Measurements from ENCODE around the gene F9. TPM values are rescaled to one million over a fixed set of nuclear protein-coding genes. Genes with fewer than 3 reads are reported as not detected.
"Not testable (repeated sequence)": the region's sequence is repeated elsewhere in the genome, so short reads cannot be mapped to it uniquely, and the experiment has no call there.

F9 gene
- total RNA-seq, 4 donors from 2014 or later: 1.7 TPM; not detected in 3

DNA sequence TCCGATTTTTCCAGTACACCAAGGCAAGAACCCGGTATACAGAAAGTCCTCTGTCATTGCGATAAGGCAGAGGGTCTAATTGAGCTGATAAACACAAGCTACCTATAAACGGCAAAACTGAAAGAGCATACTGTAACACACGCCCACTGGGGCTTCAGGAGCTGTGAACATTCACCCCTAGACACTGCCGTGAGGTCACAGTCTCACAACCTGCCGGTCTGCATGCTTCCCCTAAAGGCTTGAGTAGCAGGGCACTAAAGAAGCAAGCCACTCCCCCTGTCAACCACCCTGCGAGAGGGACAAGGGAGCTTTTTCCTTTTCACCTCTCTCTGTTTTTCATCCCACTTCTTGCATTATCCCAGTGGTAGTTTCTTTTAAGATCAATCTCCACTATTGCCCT, 22.4 kb upstream of the F9 start:
- Histone ChIP-seq H3K36me3 (no peaks in the 10 kb centered on the region), H3K4me1 (no peaks in the 10 kb centered on the region), H3K9me3 (no peaks in the 10 kb centered on the region), H3K4me3 (no peak overlapping the region), H3K27ac (no peak overlapping the region), H3K27me3 (no peaks in the 10 kb centered on the region)
- TF ChIP-seq, protein P1, sequence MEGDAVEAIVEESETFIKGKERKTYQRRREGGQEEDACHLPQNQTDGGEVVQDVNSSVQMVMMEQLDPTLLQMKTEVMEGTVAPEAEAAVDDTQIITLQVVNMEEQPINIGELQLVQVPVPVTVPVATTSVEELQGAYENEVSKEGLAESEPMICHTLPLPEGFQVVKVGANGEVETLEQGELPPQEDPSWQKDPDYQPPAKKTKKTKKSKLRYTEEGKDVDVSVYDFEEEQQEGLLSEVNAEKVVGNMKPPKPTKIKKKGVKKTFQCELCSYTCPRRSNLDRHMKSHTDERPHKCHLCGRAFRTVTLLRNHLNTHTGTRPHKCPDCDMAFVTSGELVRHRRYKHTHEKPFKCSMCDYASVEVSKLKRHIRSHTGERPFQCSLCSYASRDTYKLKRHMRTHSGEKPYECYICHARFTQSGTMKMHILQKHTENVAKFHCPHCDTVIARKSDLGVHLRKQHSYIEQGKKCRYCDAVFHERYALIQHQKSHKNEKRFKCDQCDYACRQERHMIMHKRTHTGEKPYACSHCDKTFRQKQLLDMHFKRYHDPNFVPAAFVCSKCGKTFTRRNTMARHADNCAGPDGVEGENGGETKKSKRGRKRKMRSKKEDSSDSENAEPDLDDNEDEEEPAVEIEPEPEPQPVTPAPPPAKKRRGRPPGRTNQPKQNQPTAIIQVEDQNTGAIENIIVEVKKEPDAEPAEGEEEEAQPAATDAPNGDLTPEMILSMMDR (IDR thresholded peaks at IDR 0.05): no peak
- TF ChIP-seq POLR2A (IDR thresholded peaks at IDR 0.05) (no peak), EP300 (IDR thresholded peaks at IDR 0.05) (no peak), POLR2AphosphoS5 (IDR thresholded peaks at IDR 0.05) (no peak)
- no peak for DNase-seq (ENCODE audit: low spot score in 2 of 2)
- 63% methylated on average over 8 of the region's 8 CpGs for WGBS

DNA sequence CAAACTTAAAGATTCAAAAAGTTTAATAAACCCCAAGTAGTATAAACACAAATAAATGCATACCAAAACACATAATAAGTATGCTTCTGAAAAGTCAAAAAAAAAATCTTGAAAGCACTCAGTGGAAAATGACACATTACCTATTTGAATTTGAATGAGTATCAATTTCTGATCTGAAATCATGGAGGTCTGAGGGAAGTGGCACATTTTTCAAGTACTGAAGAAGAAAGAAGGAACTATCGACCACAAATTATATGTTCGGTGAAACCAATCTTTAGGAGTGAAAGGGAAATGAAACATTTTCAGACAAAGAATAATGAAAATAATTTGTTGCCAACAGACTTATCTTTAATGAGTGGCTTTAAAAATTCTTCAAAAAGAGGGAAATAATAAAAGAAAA, 12.1 kb upstream of the F9 start:
- TF ChIP-seq POLR2A (IDR thresholded peaks at IDR 0.05): no peak
- no peak for TF ChIP-seq POLR2AphosphoS5 (IDR thresholded peaks at IDR 0.05)
- TF ChIP-seq, protein P1 (IDR thresholded peaks at IDR 0.05): no peak
- no peak for TF ChIP-seq EP300 (IDR thresholded peaks at IDR 0.05)
- no peak for DNase-seq (ENCODE audit: low spot score in 2 of 2)
- H3K4me1 ChIP-seq: no peaks in the 10 kb centered on the region
- H3K9me3 ChIP-seq: no peaks in the 10 kb centered on the region
- no peaks in the 10 kb centered on the region for H3K27me3 ChIP-seq
- H3K4me3 ChIP-seq: no peak overlapping the region
- H3K36me3 ChIP-seq: no peaks in the 10 kb centered on the region
- WGBS: 79% methylated on average over 2 of the region's 2 CpGs
- no peak overlapping the region for H3K27ac ChIP-seq

- H3K27ac ChIP-seq; H3K27me3 ChIP-seq; H3K4me1 ChIP-seq; H3K36me3 ChIP-seq; H3K9me3 ChIP-seq; DNase-seq (ENCODE audit: low spot score in 2 of 2); H3K4me3 ChIP-seq: not testable (repeated sequence)
- 79% methylated on average over 3 of the region's 3 CpGs for WGBS
These were observed 1.7 kb upstream of the F9 start for GRCh38 chrX:139528829-139529228.

DNA sequence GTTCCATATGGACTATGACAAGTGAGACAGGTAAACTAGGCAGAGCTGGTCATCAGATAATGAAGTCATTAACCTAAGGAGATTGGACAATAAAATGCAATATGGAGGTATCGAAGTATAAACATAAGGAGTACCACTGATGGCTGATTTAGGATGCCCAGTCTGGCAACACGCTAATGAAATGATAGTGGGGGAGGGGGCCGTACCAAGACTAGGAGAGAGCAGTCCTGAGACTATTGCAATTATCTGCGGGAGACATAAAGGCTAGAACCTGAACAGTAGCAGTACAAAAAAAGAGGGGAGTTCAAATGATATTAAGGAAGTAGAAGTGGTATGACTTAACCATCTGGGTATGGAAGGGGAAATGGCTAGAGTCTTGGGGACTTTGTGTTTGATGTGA, 2.3 kb downstream of the F9 start:
- Histone ChIP-seq H3K27ac (no peak overlapping the region), H3K4me3 (no peak overlapping the region), H3K9me3 (no peaks in the 10 kb centered on the region), H3K4me1 (no peaks in the 10 kb centered on the region), H3K36me3 (no peaks in the 10 kb centered on the region), H3K27me3 (no peaks in the 10 kb centered on the region)
- DNase-seq (ENCODE audit: low spot score in 2 of 2): no peak
- 83% methylated on average over 4 of the region's 4 CpGs for WGBS
- TF ChIP-seq POLR2AphosphoS5 (IDR thresholded peaks at IDR 0.05) (no peak), POLR2A (IDR thresholded peaks at IDR 0.05) (no peak), EP300 (IDR thresholded peaks at IDR 0.05) (no peak)
- TF ChIP-seq, protein P1 (IDR thresholded peaks at IDR 0.05): no peak

DNA sequence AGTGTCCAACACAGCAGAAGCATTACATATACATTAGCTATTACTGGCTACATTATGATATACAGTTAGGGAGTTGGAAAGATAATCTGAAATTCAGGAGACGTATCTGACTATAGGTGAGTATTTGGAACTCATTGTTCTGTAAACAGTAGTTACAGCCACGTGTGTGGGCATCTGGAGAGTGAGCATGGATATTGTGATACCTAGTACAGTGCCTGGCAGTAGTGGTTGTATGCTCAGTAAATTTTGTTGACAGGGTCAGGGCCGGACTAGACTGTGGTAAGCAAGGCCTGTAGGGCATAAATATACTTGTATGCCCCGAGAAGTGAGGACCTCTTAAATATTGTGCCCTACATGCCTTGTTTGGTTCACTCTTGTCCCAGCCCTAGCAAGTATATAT, 2.9 kb downstream of the F9 start:
- no peak overlapping the region for H3K4me3 ChIP-seq
- no peak for TF ChIP-seq POLR2A (IDR thresholded peaks at IDR 0.05)
- no peak for TF ChIP-seq POLR2AphosphoS5 (IDR thresholded peaks at IDR 0.05)
- TF ChIP-seq, protein P1 (IDR thresholded peaks at IDR 0.05): no peak
- no peak for TF ChIP-seq EP300 (IDR thresholded peaks at IDR 0.05)
- H3K4me1 ChIP-seq: no peaks in the 10 kb centered on the region
- H3K27me3 ChIP-seq: no peaks in the 10 kb centered on the region
- H3K9me3 ChIP-seq: no peaks in the 10 kb centered on the region
- H3K27ac ChIP-seq: no peak overlapping the region
- no peaks in the 10 kb centered on the region for H3K36me3 ChIP-seq
- 60% methylated on average over 4 of the region's 4 CpGs for WGBS
- no peak for DNase-seq (ENCODE audit: low spot score in 2 of 2)
